ENCODE results near the gene PHF2.

PHF2 gene

DNA sequence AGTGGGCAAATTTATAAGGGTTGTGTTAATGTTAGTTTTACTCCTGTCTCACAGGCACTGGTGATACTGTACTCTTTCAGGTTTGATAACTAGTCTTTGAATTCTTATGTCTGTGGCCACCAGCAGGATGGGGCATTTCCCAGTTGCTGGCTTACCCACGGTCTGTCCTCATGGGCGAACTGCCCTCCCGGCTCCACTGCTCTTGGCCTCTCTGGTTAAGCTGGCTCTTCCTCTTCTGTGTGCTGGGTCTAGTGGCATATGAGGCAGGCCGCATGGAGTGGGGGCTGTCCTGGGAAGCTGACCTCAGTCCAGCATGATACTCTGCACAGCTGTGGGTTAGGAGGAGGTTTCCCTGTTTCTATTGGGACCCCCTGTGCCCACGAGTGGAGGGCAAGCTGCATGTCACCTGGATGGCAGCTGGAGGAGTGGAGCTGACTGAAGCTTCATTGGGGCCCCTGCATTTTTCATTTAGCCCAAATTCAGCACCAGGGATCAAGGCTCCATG is 19.5 kb downstream of the PHF2 start:
- TF ChIP-seq, protein P1, sequence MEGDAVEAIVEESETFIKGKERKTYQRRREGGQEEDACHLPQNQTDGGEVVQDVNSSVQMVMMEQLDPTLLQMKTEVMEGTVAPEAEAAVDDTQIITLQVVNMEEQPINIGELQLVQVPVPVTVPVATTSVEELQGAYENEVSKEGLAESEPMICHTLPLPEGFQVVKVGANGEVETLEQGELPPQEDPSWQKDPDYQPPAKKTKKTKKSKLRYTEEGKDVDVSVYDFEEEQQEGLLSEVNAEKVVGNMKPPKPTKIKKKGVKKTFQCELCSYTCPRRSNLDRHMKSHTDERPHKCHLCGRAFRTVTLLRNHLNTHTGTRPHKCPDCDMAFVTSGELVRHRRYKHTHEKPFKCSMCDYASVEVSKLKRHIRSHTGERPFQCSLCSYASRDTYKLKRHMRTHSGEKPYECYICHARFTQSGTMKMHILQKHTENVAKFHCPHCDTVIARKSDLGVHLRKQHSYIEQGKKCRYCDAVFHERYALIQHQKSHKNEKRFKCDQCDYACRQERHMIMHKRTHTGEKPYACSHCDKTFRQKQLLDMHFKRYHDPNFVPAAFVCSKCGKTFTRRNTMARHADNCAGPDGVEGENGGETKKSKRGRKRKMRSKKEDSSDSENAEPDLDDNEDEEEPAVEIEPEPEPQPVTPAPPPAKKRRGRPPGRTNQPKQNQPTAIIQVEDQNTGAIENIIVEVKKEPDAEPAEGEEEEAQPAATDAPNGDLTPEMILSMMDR (IDR thresholded peaks at IDR 0.05; ENCODE audit: low read depth, low read length), result no peak
- H3K4me3 ChIP-seq (ENCODE audit: low read depth, low read length), result no peak overlapping the region

- TF ChIP-seq, protein P1 (IDR thresholded peaks at IDR 0.05; ENCODE audit: low read depth, low read length), result no peak
- no peak overlapping the region for H3K4me3 ChIP-seq (ENCODE audit: low read depth, low read length)
Observed at GRCh38 chr9:93596399-93596798, 20.0 kb downstream of the PHF2 start.

DNA sequence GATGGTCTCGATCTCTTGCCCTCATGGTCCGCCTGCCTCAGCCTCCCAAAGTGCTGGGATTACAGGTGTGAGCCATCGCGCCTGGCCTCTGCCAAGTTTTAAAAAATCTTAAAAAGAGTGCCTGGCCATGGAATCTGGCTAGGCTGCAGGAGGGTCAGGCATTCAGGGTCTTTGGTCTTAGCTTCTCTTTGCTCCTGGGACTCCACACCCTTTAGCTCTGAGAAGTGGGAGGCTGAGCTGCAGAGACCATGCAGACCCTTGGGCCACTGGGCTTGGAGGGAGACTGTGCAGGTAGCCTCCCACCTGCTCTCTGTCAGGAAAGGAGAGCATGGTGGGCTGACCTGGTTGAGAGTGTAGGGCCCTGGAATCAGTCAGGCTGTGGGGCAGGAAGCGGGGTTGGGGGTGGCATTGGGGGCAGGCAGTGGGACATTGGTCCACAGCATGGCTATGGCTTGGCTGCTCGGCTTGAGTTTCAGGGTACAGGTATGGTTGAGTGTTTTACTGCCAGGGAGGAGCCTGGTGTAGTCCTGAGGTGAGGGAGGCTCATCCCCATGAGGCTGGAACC is 20.8 kb downstream of the PHF2 start:
- no peak overlapping the region for H3K4me3 ChIP-seq (ENCODE audit: low read depth, low read length)
- TF ChIP-seq, protein P1 (IDR thresholded peaks at IDR 0.05; ENCODE audit: low read depth, low read length), result no peak

- H3K4me3 ChIP-seq (ENCODE audit: low read depth, low read length), result no peak overlapping the region
- TF ChIP-seq, protein P1 (IDR thresholded peaks at IDR 0.05; ENCODE audit: low read depth, low read length), result no peak
Observed at GRCh38 chr9:93597871-93598646, 21.7 kb downstream of the PHF2 start.

DNA sequence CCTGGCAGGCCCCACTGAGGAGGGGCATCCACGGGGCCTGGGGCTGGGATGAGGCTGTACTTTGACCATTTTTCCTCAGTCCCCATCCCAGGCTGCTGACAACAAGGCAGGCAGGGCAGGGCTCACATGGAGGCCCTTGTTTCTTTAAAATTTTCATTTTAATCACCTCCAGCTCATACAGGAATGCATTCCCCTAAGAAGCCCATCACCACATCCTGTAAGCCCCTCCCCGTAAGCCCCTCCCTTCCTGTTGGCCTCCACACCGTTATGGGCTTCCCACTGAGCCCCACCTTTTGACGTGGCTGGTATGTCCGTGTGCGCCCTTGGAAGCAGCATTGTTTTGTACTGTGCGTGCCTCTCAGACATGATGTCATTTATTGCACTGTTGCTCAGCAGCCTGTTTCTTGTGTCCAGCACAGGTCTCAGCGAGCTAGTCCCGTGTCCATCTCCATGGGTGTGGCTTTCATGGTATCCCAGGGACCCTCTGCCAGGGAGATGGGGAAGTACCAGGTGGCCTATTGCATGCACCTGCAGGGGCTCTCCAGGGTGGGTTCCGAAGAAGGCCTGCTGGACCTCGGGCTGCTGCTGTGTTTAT is 22.4 kb downstream of the PHF2 start:
- H3K4me3 ChIP-seq (ENCODE audit: low read depth, low read length), result no peak overlapping the region
- TF ChIP-seq, protein P1 (IDR thresholded peaks at IDR 0.05; ENCODE audit: low read depth, low read length), result no peak

DNA sequence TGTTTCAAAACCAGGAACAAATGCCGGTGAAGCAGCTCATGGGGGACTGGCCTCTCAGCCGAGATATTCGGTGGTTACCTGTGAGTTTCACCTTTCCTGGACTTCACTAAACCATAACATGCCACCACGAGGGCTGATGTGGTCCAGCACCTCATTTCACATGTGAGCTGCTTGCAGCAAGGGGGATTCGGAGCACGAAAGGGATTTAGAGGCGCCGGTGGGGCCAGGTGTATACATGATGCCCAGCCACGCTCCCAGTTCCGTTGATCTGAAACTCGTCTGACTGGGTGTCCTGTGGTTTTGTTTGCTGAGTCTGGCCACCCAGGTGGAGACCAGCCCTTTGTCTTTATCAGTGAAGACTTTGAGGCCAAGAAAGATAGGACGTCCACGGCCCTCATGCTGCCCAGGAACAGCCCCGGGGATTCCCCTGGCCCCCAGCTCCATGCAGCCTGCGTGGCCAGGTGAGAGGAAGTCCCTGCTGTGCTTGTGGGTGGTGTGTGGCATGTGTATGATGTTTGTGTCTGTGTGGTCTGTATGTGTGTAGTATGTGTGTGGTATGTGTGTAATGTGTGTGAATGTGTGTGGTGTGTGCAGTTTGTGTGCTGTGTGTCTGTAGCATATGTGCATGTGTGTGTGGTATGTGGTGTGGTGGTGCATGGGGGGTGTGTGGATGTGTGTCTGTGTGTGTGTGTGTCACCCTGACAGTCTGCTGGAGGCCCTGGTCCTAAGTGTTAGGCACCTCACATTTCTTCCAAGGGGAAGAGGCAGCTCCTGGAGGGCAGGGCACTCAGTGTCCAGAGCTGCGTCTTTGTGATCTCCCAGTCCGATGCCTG is 23.4 kb downstream of the PHF2 start:
- TF ChIP-seq, protein P1 (IDR thresholded peaks at IDR 0.05; ENCODE audit: low read depth, low read length), result no peak
- no peak overlapping the region for H3K4me3 ChIP-seq (ENCODE audit: low read depth, low read length)
